H1 (cell line): Measurements from ENCODE around the gene PEPD. TPM values are rescaled to one million over a fixed set of nuclear protein-coding genes. Genes with fewer than 3 reads are reported as not detected.

ENCODE experiments used
- CTCF ChIA-PET: fragments of 300-600 bp; sonication (Branson Sonifier 250); formaldehyde crosslinking; loops from one replicate; lab custom pipeline; 2021; ENCODE audit not compliant: partially characterized antibody; lab: Charles Lee
- POLR2A ChIA-PET: fragments of 300-600 bp; sonication (Branson Sonifier 250); formaldehyde crosslinking; loops from one replicate; lab custom pipeline; 2021; ENCODE audit warnings: inconsistent platforms; ENCODE audit not compliant: partially characterized antibody; lab: Charles Lee
- DNase-seq, 2 experiments: peaks; one replicate each; pipeline versions ENCODE4 v3.0.0 to v3.0.0-alpha.2; 2010 to 2022; ENCODE audit warnings: low spot score in 2 of 2, low read depth in 1 of 2, mixed read lengths in 1 of 2
- FAIRE-seq: peaks from 2 replicates; lab custom pipeline; 2011; peaks lifted over from hg19 to GRCh38; lab: Jason Lieb, UNC
- H2AFZ ChIP-seq: 2 replicates; pipeline ENCODE4 v1.8.1; 2012; ENCODE audit warnings: low read length, inconsistent platforms
- H2AK5ac ChIP-seq: 2 replicates; pipeline ENCODE4 v1.6.1; 2013; ENCODE audit warnings: low read depth, low read length
- H2BK120ac ChIP-seq: replicated peaks from 2 replicates; pipeline ENCODE3; 2013; ENCODE audit warnings: low read depth, low read length, inconsistent platforms
- H2BK12ac ChIP-seq: 2 replicates; pipeline ENCODE4 v1.6.1; 2013; ENCODE audit warnings: low read depth, low read length
- H2BK15ac ChIP-seq: 2 replicates; pipeline ENCODE4 v1.6.1; 2013; ENCODE audit warnings: low read length
- H2BK20ac ChIP-seq: 2 replicates; pipeline ENCODE4 v1.6.1; 2013; ENCODE audit warnings: low read length
- H2BK5ac ChIP-seq: 2 replicates; pipeline ENCODE4 v1.6.1; 2013; ENCODE audit warnings: low read depth, low read length
- H3K14ac ChIP-seq: 2 replicates; pipeline ENCODE4 v1.6.1; 2013; ENCODE audit warnings: inconsistent platforms; ENCODE audit not compliant: insufficient read length
- H3K18ac ChIP-seq: 2 replicates; pipeline ENCODE4 v1.6.1; 2013; ENCODE audit warnings: low read length; ENCODE audit errors: extremely low read depth
- H3K23ac ChIP-seq: 2 replicates; pipeline ENCODE4 v1.6.1; 2013; ENCODE audit warnings: inconsistent platforms; ENCODE audit not compliant: insufficient read length
- H3K23me2 ChIP-seq: 2 replicates; pipeline ENCODE4 v1.6.1; 2013; ENCODE audit warnings: low read depth, low read length
- H3K27ac ChIP-seq: 2 replicates; pipeline ENCODE4 v1.6.1; 2011; ENCODE audit warnings: low read depth, low read length, inconsistent platforms
- H3K27me3 ChIP-seq, 4 experiments: replicated peaks in 1 of 4; 1 replicate in 1 of 4; 2 replicates in 3 of 4; pipeline versions ENCODE4 v1.6.1 to v1.8.1; 2011 to 2013; ENCODE audit warnings: low read length in 3 of 4, mild to moderate bottlenecking in 3 of 4, inconsistent platforms in 2 of 4, mixed read lengths in 2 of 4, moderate library complexity in 1 of 4; ENCODE audit not compliant: control insufficient read depth in 3 of 4, insufficient read depth in 3 of 4; ENCODE audit errors: extremely low read depth in 1 of 4
- H3K36me3 ChIP-seq, 4 experiments: 2 replicates each; pipeline versions ENCODE4 v1.6.1 to v1.8.1; 2011 to 2013; ENCODE audit warnings: mild to moderate bottlenecking in 4 of 4, low read length in 3 of 4, moderate library complexity in 2 of 4, control low read depth in 1 of 4, inconsistent platforms in 1 of 4; ENCODE audit not compliant: insufficient read depth in 4 of 4, control insufficient read depth in 2 of 4
- H3K4ac ChIP-seq: replicated peaks from 2 replicates; pipeline ENCODE3; 2013; ENCODE audit warnings: low read length, low read depth, mixed read lengths, inconsistent platforms; ENCODE audit not compliant: insufficient read length
- H3K4me1 ChIP-seq, 4 experiments: replicated peaks in 1 of 4; 1 replicate in 1 of 4; 2 replicates in 3 of 4; pipeline versions ENCODE4 v1.6.1 to v1.8.1; 2011 to 2013; ENCODE audit warnings: low read length in 3 of 4, inconsistent platforms in 2 of 4, mixed read lengths in 1 of 4; ENCODE audit not compliant: insufficient read depth in 4 of 4, control insufficient read depth in 3 of 4
- H3K4me2 ChIP-seq, 2 experiments: 2 replicates each; pipeline versions ENCODE4 v1.6.1 to v1.8.1; 2011 to 2013; ENCODE audit warnings: low read depth in 2 of 2, low read length in 2 of 2, control low read depth in 1 of 2, inconsistent platforms in 1 of 2, mild to moderate bottlenecking in 1 of 2; ENCODE audit not compliant: insufficient read depth in 1 of 2
- H3K4me3 ChIP-seq, 4 experiments: fragments of 200-600, 300-600 bp in 1 of 4; sonication (generic), shearing (Covaris generic), sonication (Bioruptor Twin) in 1 of 4; 2 replicates each; pipeline versions ENCODE4 v1.5.1 to v1.8.1; 2011 to 2016; ENCODE audit warnings: low read length in 4 of 4, low read depth in 3 of 4, control low read depth in 2 of 4, inconsistent platforms in 2 of 4, mild to moderate bottlenecking in 2 of 4, mixed read lengths in 1 of 4, moderate library complexity in 1 of 4; ENCODE audit not compliant: insufficient read depth in 2 of 4; ENCODE audit errors: extremely low read depth in 1 of 4
- H3K56ac ChIP-seq: replicated peaks from 2 replicates; pipeline ENCODE3; 2013; ENCODE audit warnings: low read depth, mild to moderate bottlenecking, mixed read lengths, low read length, inconsistent platforms; ENCODE audit not compliant: insufficient read length
- H3K79me1 ChIP-seq: 2 replicates; pipeline ENCODE4 v1.6.1; 2013; ENCODE audit warnings: low read depth, low read length, control low read depth
- H3K79me2 ChIP-seq, 2 experiments: 2 replicates each; pipeline versions ENCODE4 v1.6.1 to v1.8.1; 2012 to 2013; ENCODE audit warnings: low read length in 2 of 2, mild to moderate bottlenecking in 2 of 2, inconsistent platforms in 1 of 2; ENCODE audit not compliant: insufficient read depth in 2 of 2, control insufficient read depth in 1 of 2
- H3K9ac ChIP-seq, 4 experiments: replicated peaks in 1 of 4; 1 replicate in 1 of 4; 2 replicates in 3 of 4; pipeline versions ENCODE4 v1.6.1 to v1.8.1; 2011 to 2013; ENCODE audit warnings: low read depth in 3 of 4, low read length in 3 of 4, control low read depth in 2 of 4, mild to moderate bottlenecking in 2 of 4, moderate library complexity in 2 of 4, inconsistent platforms in 1 of 4; ENCODE audit errors: extremely low read depth in 1 of 4
- H3K9me3 ChIP-seq, 2 experiments: 2 replicates each; pipeline versions ENCODE4 v1.6.1 to v1.8.1; 2012 to 2013; ENCODE audit warnings: mild to moderate bottlenecking in 2 of 2, moderate library complexity in 2 of 2, control low read depth in 1 of 2, inconsistent platforms in 1 of 2, low read depth in 1 of 2, low read length in 1 of 2, mixed read lengths in 1 of 2; ENCODE audit not compliant: insufficient read depth in 2 of 2
- H4K20me1 ChIP-seq, 2 experiments: replicated peaks in 1 of 2; 2 replicates each; pipeline versions ENCODE3 to v1.8.1; 2011 to 2013; ENCODE audit warnings: inconsistent platforms in 2 of 2, low read length in 2 of 2, mild to moderate bottlenecking in 1 of 2; ENCODE audit not compliant: insufficient read depth in 2 of 2, control insufficient read depth in 1 of 2
- H4K5ac ChIP-seq: 2 replicates; pipeline ENCODE4 v1.6.1; 2013; ENCODE audit warnings: low read length, low read depth, mixed read lengths, inconsistent platforms; ENCODE audit not compliant: insufficient read length
- H4K8ac ChIP-seq: 2 replicates; pipeline ENCODE4 v1.8.0; 2013; ENCODE audit warnings: mild to moderate bottlenecking, moderate library complexity, low read length, inconsistent platforms; ENCODE audit not compliant: insufficient read depth; ENCODE audit errors: extremely low read depth
- H4K91ac ChIP-seq: replicated peaks from 2 replicates; pipeline ENCODE3; 2013; ENCODE audit warnings: low read length, mixed read lengths, inconsistent platforms; ENCODE audit not compliant: insufficient read length
- ATF3 ChIP-seq: IDR thresholded peaks from 2 replicates; pipeline ENCODE4 v1.6.1; 2011; ENCODE audit warnings: low read depth, mild to moderate bottlenecking, low read length; ENCODE audit not compliant: insufficient read depth
- BACH1 ChIP-seq: IDR thresholded peaks from 2 replicates; pipeline ENCODE4 v1.6.1; 2012; ENCODE audit warnings: low read length, improper control_type of control experiment
- CTBP2 ChIP-seq: IDR thresholded peaks from 2 replicates; pipeline ENCODE4 v1.7.0; 2011; ENCODE audit warnings: borderline replicate concordance, mild to moderate bottlenecking, moderate library complexity, mixed read lengths, low read length; ENCODE audit not compliant: insufficient read depth, insufficient read length
- HDAC2 ChIP-seq, 2 experiments: fragments of 300-600 bp in 1 of 2; sonication (generic) in 1 of 2; IDR thresholded peaks; 2 replicates each; pipeline ENCODE4 v1.6.1; 2011 to 2012; ENCODE audit warnings: low read depth in 2 of 2, low read length in 2 of 2, mild to moderate bottlenecking in 2 of 2, moderate library complexity in 2 of 2, borderline replicate concordance in 1 of 2, inconsistent platforms in 1 of 2
- NANOG ChIP-seq: IDR thresholded peaks from 2 replicates; pipeline ENCODE4 v1.6.1; 2011; ENCODE audit warnings: low read length, low read depth, mild to moderate bottlenecking, inconsistent platforms; ENCODE audit not compliant: insufficient read depth, poor library complexity, severe bottlenecking
- RFX5 ChIP-seq: IDR thresholded peaks from 2 replicates; pipeline ENCODE4 v1.6.1; 2011; ENCODE audit warnings: low read depth, low read length, improper control_type of control experiment, borderline replicate concordance
- SIX5 ChIP-seq: IDR thresholded peaks from 2 replicates; pipeline ENCODE4 v1.6.1; 2011; ENCODE audit warnings: mild to moderate bottlenecking, low read depth, low read length
- SUZ12 ChIP-seq: fragments of 200-600 bp; sonication (generic); IDR thresholded peaks from 2 replicates; pipeline ENCODE4 v1.6.1; 2012; ENCODE audit warnings: mild to moderate bottlenecking, inconsistent platforms, low read length, moderate library complexity, mixed read lengths
- TBP ChIP-seq: IDR thresholded peaks from 2 replicates; pipeline ENCODE4 v1.6.1; 2011; ENCODE audit warnings: low read depth, low read length, improper control_type of control experiment
- YY1 ChIP-seq: IDR thresholded peaks from 2 replicates; pipeline ENCODE4 v1.6.1; 2011; ENCODE audit warnings: low read depth, mild to moderate bottlenecking, low read length
- WGBS, 2 experiments: shearing (Covaris generic) in 1 of 2; methylation state at CpG; one replicate each; pipeline versions ENCODE4 v1.1.6 to v1.1.7; 2013 to 2015; ENCODE audit warnings: low lambda C conversion rate in 2 of 2, mixed read lengths in 2 of 2, inconsistent platforms in 1 of 2, low coverage in 1 of 2, missing lambda C conversion rate in 1 of 2; ENCODE audit not compliant: insufficient replicate concordance in 2 of 2, insufficient coverage in 1 of 2, insufficient read length in 1 of 2; ENCODE audit errors: extremely low coverage in 1 of 2, missing lambda C conversion rate in 1 of 2; 5-methylcytosine and 5-hydroxymethylcytosine counted together
- polyA plus RNA-seq, 7 experiments: library from polyadenylated mRNA; depleted of rRNA in 3 of 7; stranded (reverse) in 5 of 7; unstranded in 2 of 7; fragments of >200 nt in 5 of 7; fragments of 200-250 nt in 2 of 7; gene quantifications; 1 replicate in 5 of 7; 2 replicates in 1 of 7; 4 replicates in 1 of 7; pipeline versions ENCODE4 v1.2.1 to v1.2.3, GENCODE V29; 2011 to 2013; ENCODE audit warnings: missing spikeins in 2 of 7, mixed read lengths in 2 of 7
- total RNA-seq: library from RNA; stranded (reverse); fragmentation: NEBNext Ultra II Directional; extraction: Animal tissue kit (Norgen Biotek cat#: 25700); gene quantifications from 2 replicates; pipeline ENCODE4 v1.2.1, GENCODE V29; 2021

The PEPD gene
- total and polyA plus RNA-seq, 2 of the 8 experiments (the other 6 are each of a cell fraction or from before 2014, with no cell fraction given), result 84.1 to 178 TPM

GRCh38 chr19:33441277-33441699 is 80.3 kb downstream of the PEPD start:
- FAIRE-seq, result no peak
- DNase-seq, result no peak
- WGBS, 2 experiments, result 86% methylated on average over 11 of the region's 11 CpGs; no CpG with 5 or more reads in 1 of the 2 experiments
- TF ChIP-seq HDAC2 (IDR thresholded peaks at IDR 0.05; ENCODE audit: borderline replicate concordance in 1 of 2, low read depth in 2 of 2, low read length in 2 of 2), result no peak
- TF ChIP-seq BACH1, result no peak
- no peak for TF ChIP-seq RFX5
- TF ChIP-seq NANOG, result no peak
- TF ChIP-seq SIX5, result no peak
- TF ChIP-seq CTBP2, result no peak
- TF ChIP-seq YY1, result no peak
- no peak for TF ChIP-seq SUZ12
- no peak for TF ChIP-seq ATF3
- TF ChIP-seq TBP, result no peak

More at GRCh38 chr19:33441277-33441699, 80.3 kb downstream of the PEPD start:
- Histone ChIP-seq H4K91ac (no peak overlapping the region), H3K27ac (no peak overlapping the region), H3K79me2 (no peaks in the 10 kb centered on the region), H3K23me2 (no peaks in the 10 kb centered on the region), H2BK15ac (no peak overlapping the region), H3K4me1 (no peaks in the 10 kb centered on the region), H3K36me3 (no peaks in the 10 kb centered on the region), H3K9me3 (no peaks in the 10 kb centered on the region), H3K56ac (no peak overlapping the region), H3K9ac (no peak overlapping the region), H3K4me2 (no peak overlapping the region), H3K23ac (no peak overlapping the region), H2BK5ac (no peak overlapping the region), H3K4me3 (no peak overlapping the region), H2BK20ac (no peak overlapping the region), H2AK5ac (no peak overlapping the region), H3K18ac (no peak overlapping the region), H4K20me1 (peaks cover 0 to 5% of the 10 kb centered on the region in 2 experiments), H2BK120ac (no peak overlapping the region), H3K14ac (no peak overlapping the region), H3K27me3 (no peaks in the 10 kb centered on the region), H3K79me1 (no peaks in the 10 kb centered on the region), H4K5ac (no peak overlapping the region), H2AFZ (no peak overlapping the region), H3K4ac (no peak overlapping the region), H4K8ac (no peak overlapping the region; the same call in 1 of the 2 replicates), H2BK12ac (no peak overlapping the region)
- POLR2A ChIA-PET, result no interaction called here
- CTCF ChIA-PET, result interaction anchor here (1.0 to 1.7 kb wide), 3 partner anchors 9 to 327 kb away, joined by 3 to 5 read pairs (median 4); no protein-coding TSS in a partner anchor
